ENCODE data around the gene GPR22.

Gene GPR22

DNA sequence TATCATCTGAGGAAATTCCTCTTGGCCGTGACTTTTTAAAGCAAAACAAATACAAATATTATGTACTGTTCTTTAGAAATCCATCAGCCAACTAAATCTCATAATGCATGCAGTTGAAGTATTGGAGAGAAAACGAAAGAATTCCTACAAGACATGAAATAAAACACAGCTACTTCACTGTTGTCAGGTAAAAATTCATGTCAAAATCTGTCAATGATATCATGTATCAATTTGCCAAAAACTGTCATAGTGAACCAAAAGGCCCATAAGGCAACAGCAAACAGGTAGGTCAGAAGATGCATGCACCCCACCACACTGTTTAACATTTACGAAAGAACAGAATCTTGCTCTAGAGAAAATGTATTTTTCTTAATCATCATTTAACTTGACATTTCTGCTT is 2.3 kb downstream of the GPR22 start:
- Histone ChIP-seq H3K27me3 (ENCODE audit: insufficient read depth, low read length, poor library complexity) (no peaks in the 10 kb centered on the region), H3K36me3 (ENCODE audit: insufficient read depth, low read length) (no peaks in the 10 kb centered on the region), H3K4me3 (ENCODE audit: low read depth in 1 of 2, low read length in 2 of 2) (no peak overlapping the region), H3K79me2 (ENCODE audit: insufficient read depth, low read length) (no peaks in the 10 kb centered on the region), H3K9ac (ENCODE audit: low read depth, low read length) (no peak overlapping the region), H4K20me1 (ENCODE audit: insufficient read depth, low read length) (no peaks in the 10 kb centered on the region; the same call in 1 of the 2 replicates), H3K27ac (ENCODE audit: low read length) (no peak overlapping the region), H3K9me3 (ENCODE audit: insufficient read depth, low read length, severe bottlenecking) (no peaks in the 10 kb centered on the region), H2AFZ (ENCODE audit: low read depth, low read length) (no peak overlapping the region), H3K4me2 (ENCODE audit: insufficient read depth, low read length) (no peak overlapping the region), H3K4me1 (ENCODE audit: insufficient read depth, low read length) (no peaks in the 10 kb centered on the region)
- TF ChIP-seq, protein P1, sequence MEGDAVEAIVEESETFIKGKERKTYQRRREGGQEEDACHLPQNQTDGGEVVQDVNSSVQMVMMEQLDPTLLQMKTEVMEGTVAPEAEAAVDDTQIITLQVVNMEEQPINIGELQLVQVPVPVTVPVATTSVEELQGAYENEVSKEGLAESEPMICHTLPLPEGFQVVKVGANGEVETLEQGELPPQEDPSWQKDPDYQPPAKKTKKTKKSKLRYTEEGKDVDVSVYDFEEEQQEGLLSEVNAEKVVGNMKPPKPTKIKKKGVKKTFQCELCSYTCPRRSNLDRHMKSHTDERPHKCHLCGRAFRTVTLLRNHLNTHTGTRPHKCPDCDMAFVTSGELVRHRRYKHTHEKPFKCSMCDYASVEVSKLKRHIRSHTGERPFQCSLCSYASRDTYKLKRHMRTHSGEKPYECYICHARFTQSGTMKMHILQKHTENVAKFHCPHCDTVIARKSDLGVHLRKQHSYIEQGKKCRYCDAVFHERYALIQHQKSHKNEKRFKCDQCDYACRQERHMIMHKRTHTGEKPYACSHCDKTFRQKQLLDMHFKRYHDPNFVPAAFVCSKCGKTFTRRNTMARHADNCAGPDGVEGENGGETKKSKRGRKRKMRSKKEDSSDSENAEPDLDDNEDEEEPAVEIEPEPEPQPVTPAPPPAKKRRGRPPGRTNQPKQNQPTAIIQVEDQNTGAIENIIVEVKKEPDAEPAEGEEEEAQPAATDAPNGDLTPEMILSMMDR (IDR thresholded peaks at IDR 0.05; ENCODE audit: borderline replicate concordance, extremely low read depth, low read length, poor library complexity, severe bottlenecking) = no peak
- TF ChIP-seq EZH2 (IDR thresholded peaks at IDR 0.05; ENCODE audit: borderline replicate concordance, low read depth, low read length, severe bottlenecking) = no peak
- ATAC-seq (ENCODE audit: insufficient read depth, low read depth) = no peak
- DNase-seq = no peak

DNA sequence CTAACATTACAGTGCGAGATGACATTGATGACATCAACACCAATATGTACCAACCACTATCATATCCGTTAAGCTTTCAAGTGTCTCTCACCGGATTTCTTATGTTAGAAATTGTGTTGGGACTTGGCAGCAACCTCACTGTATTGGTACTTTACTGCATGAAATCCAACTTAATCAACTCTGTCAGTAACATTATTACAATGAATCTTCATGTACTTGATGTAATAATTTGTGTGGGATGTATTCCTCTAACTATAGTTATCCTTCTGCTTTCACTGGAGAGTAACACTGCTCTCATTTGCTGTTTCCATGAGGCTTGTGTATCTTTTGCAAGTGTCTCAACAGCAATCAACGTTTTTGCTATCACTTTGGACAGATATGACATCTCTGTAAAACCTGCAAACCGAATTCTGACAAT is 4.3 kb downstream of the GPR22 start:
- no peaks in the 10 kb centered on the region for H3K9me3 ChIP-seq (ENCODE audit: insufficient read depth, low read length, severe bottlenecking)

DNA sequence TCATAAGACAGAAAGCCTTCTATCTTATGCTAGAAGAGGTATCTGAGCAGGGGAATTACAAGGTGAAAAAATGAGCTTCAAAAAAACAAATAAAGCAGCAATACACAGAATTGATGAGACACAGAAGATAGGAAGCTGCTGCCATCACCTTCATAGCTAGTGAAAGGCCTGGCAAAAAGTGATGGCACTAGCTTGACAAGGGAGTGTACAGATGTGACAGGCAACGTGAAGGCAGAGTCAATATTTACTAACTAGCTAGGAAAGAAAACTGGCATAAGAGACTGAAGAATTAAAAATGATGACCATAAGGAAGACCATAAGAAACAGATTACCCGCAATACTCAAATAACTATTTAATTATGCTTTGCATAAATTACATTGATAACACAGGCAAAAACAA is 9.4 kb downstream of the GPR22 start:
- H2AFZ ChIP-seq (ENCODE audit: low read depth, low read length) = no peak overlapping the region
- no peak overlapping the region for H3K9ac ChIP-seq (ENCODE audit: low read depth, low read length)
- TF ChIP-seq, protein P1 (IDR thresholded peaks at IDR 0.05; ENCODE audit: borderline replicate concordance, extremely low read depth, low read length, poor library complexity, severe bottlenecking) = no peak
- TF ChIP-seq EZH2 (IDR thresholded peaks at IDR 0.05; ENCODE audit: borderline replicate concordance, low read depth, low read length, severe bottlenecking) = no peak
- H3K36me3 ChIP-seq (ENCODE audit: insufficient read depth, low read length) = no peaks in the 10 kb centered on the region
- H3K4me1 ChIP-seq (ENCODE audit: insufficient read depth, low read length) = no peaks in the 10 kb centered on the region
- no peak overlapping the region for H3K4me3 ChIP-seq (ENCODE audit: low read depth in 1 of 2, low read length in 2 of 2)
- H3K79me2 ChIP-seq (ENCODE audit: insufficient read depth, low read length) = no peaks in the 10 kb centered on the region
- DNase-seq = no peak
- no peak overlapping the region for H3K4me2 ChIP-seq (ENCODE audit: insufficient read depth, low read length)
- H3K27ac ChIP-seq (ENCODE audit: low read length) = no peak overlapping the region
- no peaks in the 10 kb centered on the region for H3K9me3 ChIP-seq (ENCODE audit: insufficient read depth, low read length, severe bottlenecking)
- no peaks in the 10 kb centered on the region for H4K20me1 ChIP-seq (ENCODE audit: insufficient read depth, low read length)
- H3K27me3 ChIP-seq (ENCODE audit: insufficient read depth, low read length, poor library complexity) = no peaks in the 10 kb centered on the region
- no peak for ATAC-seq (ENCODE audit: insufficient read depth, low read depth)

More for the DNA sequence above, 4.3 kb downstream of the GPR22 start:
- H3K27me3 ChIP-seq (ENCODE audit: insufficient read depth, low read length, poor library complexity) = no peaks in the 10 kb centered on the region
- H3K27ac ChIP-seq (ENCODE audit: low read length) = no peak overlapping the region
- DNase-seq = no peak
- H3K4me2 ChIP-seq (ENCODE audit: insufficient read depth, low read length) = no peak overlapping the region
- no peak overlapping the region for H3K4me3 ChIP-seq (ENCODE audit: low read depth in 1 of 2, low read length in 2 of 2)
- no peak overlapping the region for H3K9ac ChIP-seq (ENCODE audit: low read depth, low read length)
- no peaks in the 10 kb centered on the region for H3K4me1 ChIP-seq (ENCODE audit: insufficient read depth, low read length)
- no peak for TF ChIP-seq EZH2 (IDR thresholded peaks at IDR 0.05; ENCODE audit: borderline replicate concordance, low read depth, low read length, severe bottlenecking)
- TF ChIP-seq, protein P1 (IDR thresholded peaks at IDR 0.05; ENCODE audit: borderline replicate concordance, extremely low read depth, low read length, poor library complexity, severe bottlenecking) = no peak
- no peaks in the 10 kb centered on the region for H3K36me3 ChIP-seq (ENCODE audit: insufficient read depth, low read length)
- no peaks in the 10 kb centered on the region for H3K79me2 ChIP-seq (ENCODE audit: insufficient read depth, low read length)
- no peaks in the 10 kb centered on the region; the same call in 1 of the 2 replicates for H4K20me1 ChIP-seq (ENCODE audit: insufficient read depth, low read length)
- H2AFZ ChIP-seq (ENCODE audit: low read depth, low read length) = no peak overlapping the region
- ATAC-seq (ENCODE audit: insufficient read depth, low read depth) = no peak

DNA sequence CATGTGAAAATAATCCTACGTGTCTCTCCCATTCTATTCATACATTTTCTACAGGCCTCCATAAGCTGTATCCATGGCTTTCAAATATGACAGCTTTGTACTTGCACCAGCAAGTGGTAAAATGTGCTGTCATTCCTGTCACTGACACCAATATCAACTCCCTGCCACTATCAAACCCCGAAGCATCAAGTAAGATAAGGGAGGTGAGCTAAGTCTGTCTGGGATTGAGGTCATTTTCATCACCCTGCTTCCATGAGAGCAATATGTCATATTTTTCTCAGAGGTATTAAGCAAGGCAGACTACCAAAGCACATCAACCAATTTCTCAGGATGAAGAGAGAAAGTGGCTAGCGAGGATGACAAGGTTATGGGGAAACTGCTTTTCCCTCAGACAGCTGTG is 11.1 kb downstream of the GPR22 start:
- no peaks in the 10 kb centered on the region for H3K4me1 ChIP-seq (ENCODE audit: insufficient read depth, low read length)
- no peak overlapping the region for H3K27ac ChIP-seq (ENCODE audit: low read length)
- H3K9me3 ChIP-seq (ENCODE audit: insufficient read depth, low read length, severe bottlenecking) = no peaks in the 10 kb centered on the region
- no peak for TF ChIP-seq EZH2 (IDR thresholded peaks at IDR 0.05; ENCODE audit: borderline replicate concordance, low read depth, low read length, severe bottlenecking)
- TF ChIP-seq, protein P1 (IDR thresholded peaks at IDR 0.05; ENCODE audit: borderline replicate concordance, extremely low read depth, low read length, poor library complexity, severe bottlenecking) = no peak
- ATAC-seq (ENCODE audit: insufficient read depth, low read depth) = no peak
- H3K4me2 ChIP-seq (ENCODE audit: insufficient read depth, low read length) = no peak overlapping the region
- H3K9ac ChIP-seq (ENCODE audit: low read depth, low read length) = no peak overlapping the region
- no peak for DNase-seq
- no peaks in the 10 kb centered on the region for H3K27me3 ChIP-seq (ENCODE audit: insufficient read depth, low read length, poor library complexity)
- H3K4me3 ChIP-seq (ENCODE audit: low read depth in 1 of 2, low read length in 2 of 2) = no peak overlapping the region
- no peaks in the 10 kb centered on the region for H3K36me3 ChIP-seq (ENCODE audit: insufficient read depth, low read length)
- H2AFZ ChIP-seq (ENCODE audit: low read depth, low read length) = no peak overlapping the region
- no peaks in the 10 kb centered on the region for H3K79me2 ChIP-seq (ENCODE audit: insufficient read depth, low read length)
- H4K20me1 ChIP-seq (ENCODE audit: insufficient read depth, low read length) = no peaks in the 10 kb centered on the region
